GM12878 (cell line): ENCODE data around the gene NFATC1. TPM values are rescaled to one million over a fixed set of nuclear protein-coding genes. Genes with fewer than 3 reads are reported as not detected.

ENCODE experiments used
- ATAC-seq: fragments of 200-7000 bp; cut with Tn5 transposase; 3 replicates; pipeline ENCODE4 v1.9.1; 2020; ENCODE audit warnings: mild to moderate bottlenecking, moderate library complexity
- BruUV-seq: library from RNA; stranded (reverse); fragments of 400-500 nt; replicated peaks from 2 replicates; lab custom pipeline; 2021; lab: Mats Ljungman, UMichigan
- CTCF ChIA-PET: fragments of 300-600 bp; sonication (Branson Sonifier 250); formaldehyde crosslinking; extraction: SDS; loops from one replicate; lab custom pipeline; 2021; ENCODE audit warnings: inconsistent platforms; lab: Yijun Ruan, JAX
- POLR2A ChIA-PET: fragments of 350-600 bp; formaldehyde crosslinking; extraction: SDS; loops from one replicate; lab custom pipeline; 2021; ENCODE audit warnings: inconsistent platforms; lab: Charles Lee
- RAD21 ChIA-PET: fragments of 300-600 bp; sonication (Branson Sonifier 250); formaldehyde crosslinking; loops from one replicate; lab custom pipeline; 2023; ENCODE audit warnings: antibody characterized with exemption; ENCODE audit not compliant: unreplicated experiment; lab: Charles Lee
- SMC1A ChIA-PET: fragments of 300-600 bp; sonication (Branson Sonifier 250); formaldehyde crosslinking; loops from one replicate; lab custom pipeline; 2023; ENCODE audit not compliant: unreplicated experiment, uncharacterized antibody; lab: Charles Lee
- DNase-seq: peaks from one replicate; pipeline ENCODE4 v3.0.0-alpha.2; 2011; ENCODE audit warnings: low read depth, low spot score
- FAIRE-seq: peaks from 3 replicates; lab custom pipeline; 2011; peaks lifted over from hg19 to GRCh38; lab: Jason Lieb, UNC
- H2AFZ ChIP-seq: 2 replicates; pipeline ENCODE4 v1.6.0; 2011; ENCODE audit warnings: low read depth, low read length, control low read depth; ENCODE audit not compliant: control insufficient read depth
- H3K27ac ChIP-seq: 2 replicates; pipeline ENCODE4 v1.5.1; 2011; ENCODE audit warnings: control low read depth; ENCODE audit not compliant: control insufficient read depth, insufficient read depth
- H3K27me3 ChIP-seq, 2 experiments: replicated peaks in 1 of 2; 2 replicates each; pipeline versions ENCODE4 v1.6.0 to v1.6.1; 2011; ENCODE audit warnings: low read length in 1 of 2; ENCODE audit not compliant: control insufficient read depth in 2 of 2, insufficient read depth in 2 of 2
- H3K36me3 ChIP-seq, 2 experiments: 2 replicates each; pipeline ENCODE4 v1.5.1; 2011; ENCODE audit warnings: low read length in 1 of 2; ENCODE audit not compliant: control insufficient read depth in 2 of 2, insufficient read depth in 2 of 2
- H3K4me1 ChIP-seq: 2 replicates; pipeline ENCODE4 v1.6.1; 2011; ENCODE audit warnings: mild to moderate bottlenecking, low read length, moderate library complexity, mixed read lengths; ENCODE audit not compliant: control insufficient read depth, insufficient read depth
- H3K4me2 ChIP-seq: 2 replicates; pipeline ENCODE4 v1.6.0; 2011; ENCODE audit warnings: control low read depth; ENCODE audit not compliant: control insufficient read depth, insufficient read depth
- H3K4me3 ChIP-seq: fragments of 200-600 bp; sonication (generic); 2 replicates; pipeline ENCODE4 v1.5.1; 2016
- H3K79me2 ChIP-seq: 2 replicates; pipeline ENCODE4 v1.6.0; 2011; ENCODE audit warnings: low read length; ENCODE audit not compliant: control insufficient read depth, insufficient read depth
- H3K9ac ChIP-seq: 2 replicates; pipeline ENCODE4 v1.8.0; 2011; ENCODE audit warnings: low read length, control low read depth, mixed read lengths; ENCODE audit not compliant: control insufficient read depth, insufficient read depth
- H3K9me3 ChIP-seq: replicated peaks from 3 replicates; pipeline ENCODE4 v1.5.1; 2011; ENCODE audit warnings: mild to moderate bottlenecking, low read length; ENCODE audit not compliant: control insufficient read depth, insufficient read depth
- H4K20me1 ChIP-seq: 2 replicates; pipeline ENCODE4 v1.6.0; 2011; ENCODE audit not compliant: control insufficient read depth, insufficient read depth
- CHD4 ChIP-seq: fragments of 200-600 bp; sonication (generic); IDR thresholded peaks from 2 replicates; pipeline ENCODE4 v1.6.1; 2016; ENCODE audit warnings: mild to moderate bottlenecking
- DPF2 ChIP-seq: fragments of 450-650 bp; IDR thresholded peaks from 2 replicates; pipeline ENCODE4 v1.6.1; 2017; ENCODE audit warnings: mild to moderate bottlenecking
- EGR1 ChIP-seq, 2 experiments: IDR thresholded peaks; 1 replicate in 1 of 2; 2 replicates in 1 of 2; pipeline ENCODE4 v1.6.1; 2011 to 2012; ENCODE audit warnings: low read depth in 2 of 2, low read length in 2 of 2, borderline replicate concordance in 1 of 2, mild to moderate bottlenecking in 1 of 2, moderate library complexity in 1 of 2
- JUNB ChIP-seq: IDR thresholded peaks from 2 replicates; pipeline ENCODE4 v1.6.1; 2016; ENCODE audit warnings: antibody characterized with exemption, mild to moderate bottlenecking
- MEF2A ChIP-seq: IDR thresholded peaks from 2 replicates; pipeline ENCODE4 v1.6.1; 2011; ENCODE audit warnings: low read depth, mild to moderate bottlenecking, low read length, moderate library complexity; ENCODE audit not compliant: insufficient read depth
- MTA2 ChIP-seq: fragments of 450-650 bp; IDR thresholded peaks from 2 replicates; pipeline ENCODE4 v1.6.1; 2016; ENCODE audit warnings: low read depth, mild to moderate bottlenecking, moderate library complexity
- MTA3 ChIP-seq: IDR thresholded peaks from 2 replicates; pipeline ENCODE4 v1.6.1; 2012; ENCODE audit warnings: low read length, inconsistent platforms, borderline replicate concordance
- POU2F2 ChIP-seq: IDR thresholded peaks from 3 replicates; pipeline ENCODE4 v1.6.1; 2011; ENCODE audit warnings: low read depth, mild to moderate bottlenecking, low read length, borderline replicate concordance
- RCOR1 ChIP-seq: conservative IDR thresholded peaks from 2 replicates; pipeline ENCODE4 v1.6.1; 2012; ENCODE audit warnings: low read depth, low read length, improper control_type of control experiment
- RELA ChIP-seq: fragments of 450-650 bp; IDR thresholded peaks from 2 replicates; pipeline ENCODE4 v1.8.0; 2014; ENCODE audit warnings: borderline replicate concordance; ENCODE audit not compliant: partially characterized antibody
- SPI1 ChIP-seq: IDR thresholded peaks from 2 replicates; pipeline ENCODE4 v1.6.1; 2011; ENCODE audit warnings: low read depth, mild to moderate bottlenecking, low read length, moderate library complexity, borderline replicate concordance; ENCODE audit not compliant: insufficient read depth
- TARDBP ChIP-seq: IDR thresholded peaks from 2 replicates; pipeline ENCODE4 v1.6.1; 2016; ENCODE audit warnings: borderline replicate concordance
- TBL1XR1 ChIP-seq: IDR thresholded peaks from 2 replicates; pipeline ENCODE4 v1.6.1; 2012; ENCODE audit warnings: low read depth, low read length, improper control_type of control experiment
- YBX1 ChIP-seq: fragments of 450-650 bp; IDR thresholded peaks from 2 replicates; pipeline ENCODE4 v1.6.1; 2016; ENCODE audit warnings: antibody characterized with exemption
- ZSCAN29 ChIP-seq: fragments of 450-650 bp; IDR thresholded peaks from 2 replicates; pipeline ENCODE4 v1.6.1; 2017; ENCODE audit warnings: mild to moderate bottlenecking, moderate library complexity
- whole genome bisulfite sequencing: methylation state at CpG from one replicate; pipeline ENCODE4 v1.1.6; 2016; ENCODE audit warnings: low lambda C conversion rate; ENCODE audit not compliant: insufficient replicate concordance, insufficient coverage; ENCODE audit errors: missing lambda C conversion rate; 5-methylcytosine and 5-hydroxymethylcytosine counted together
- in situ Hi-C: fragments of 300-500 bp; cut with MboI; formaldehyde crosslinking; loops from 9 replicates; pipeline ENCODE4 v1.14.3; 2018; ENCODE audit warnings: mixed read lengths
- intact Hi-C: fragments of 100-400 bp; cut with micrococcal nuclease; formaldehyde crosslinking; loops from one replicate; pipeline ENCODE4 v1.14.2; 2022; ENCODE audit not compliant: unreplicated experiment
- polyA plus RNA-seq, 11 experiments: library from polyadenylated mRNA; depleted of rRNA in 4 of 11; unstranded in 6 of 11; stranded (reverse) in 5 of 11; fragments of >200 nt; fragmentation: Nextera tagmentation in 4 of 11; fragmentation: Illumina TruSeq in 1 of 11; extraction: Ambion mirVana in 4 of 11; extraction: Trizol in 1 of 11; gene quantifications; 1 replicate in 1 of 11; 2 replicates in 10 of 11; pipeline versions ENCODE4 v1.2.1 to v1.2.3, GENCODE V29; 2011 to 2016; ENCODE audit warnings: inconsistent platforms in 2 of 11, missing spikeins in 2 of 11, low read depth in 1 of 11
- total RNA-seq, 4 experiments: library from RNA; depleted of rRNA in 3 of 4; stranded (reverse); fragments of >200 nt in 3 of 4; fragmentation: Illumina TruSeq in 1 of 4; extraction: Trizol in 1 of 4; gene quantifications; 2 replicates each; pipeline versions ENCODE4 v1.2.1 to v1.2.3, GENCODE V29; 2013 to 2021
- TF ChIP-seq, protein P1 (sequence below): fragments of 450-650 bp; IDR thresholded peaks from 2 replicates; pipeline ENCODE4 v1.6.1; 2016; ENCODE audit warnings: mild to moderate bottlenecking
- TF ChIP-seq, protein P2 (sequence below): fragments of 450-650 bp; IDR thresholded peaks from 2 replicates; pipeline ENCODE4 v1.6.1; 2017; ENCODE audit warnings: borderline replicate concordance
- TF ChIP-seq, protein P3 (sequence below): fragments of 450-650 bp; IDR thresholded peaks from 2 replicates; pipeline ENCODE4 v1.6.1; 2017; ENCODE audit warnings: mild to moderate bottlenecking
- TF ChIP-seq, protein P4 (sequence below): IDR thresholded peaks from 2 replicates; pipeline ENCODE4 v1.6.1; 2012; ENCODE audit warnings: low read depth, low read length, improper control_type of control experiment

The NFATC1 gene
- total and polyA plus RNA-seq, 10 of the 15 experiments (the other 5 are each of a cell fraction or from before 2014, with no cell fraction given): 0.84 to 20.8 (median 5.1) TPM

DNA sequence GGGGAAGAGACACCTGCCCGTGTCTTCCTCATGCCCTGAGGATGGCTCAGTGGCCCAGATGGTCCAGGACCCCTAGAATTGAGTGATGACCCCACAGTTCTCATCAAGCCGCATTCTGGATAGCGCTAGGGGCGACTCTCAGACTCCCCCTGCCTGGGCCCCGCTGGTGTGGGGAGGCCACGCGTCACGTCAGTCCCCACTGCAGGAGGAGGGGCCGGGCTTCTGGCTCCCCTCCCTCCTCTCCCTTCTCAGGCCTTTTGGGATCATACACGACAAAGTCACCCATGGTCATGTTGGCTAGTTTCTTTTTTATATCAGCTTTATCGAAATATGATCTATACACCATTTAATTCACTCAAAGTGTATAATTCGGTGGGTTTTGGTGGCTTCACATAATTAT, 61.5 kb downstream of the NFATC1 start:
- H4K20me1 ChIP-seq: no peaks in the 10 kb centered on the region
- H3K9ac ChIP-seq: no peak overlapping the region
- ChIA-PET POLR2A (no interaction called here), RAD21 (no interaction called here), SMC1A (no interaction called here), CTCF (no interaction called here)
- H3K4me1 ChIP-seq: peaks cover 22% of the 10 kb centered on the region
- H3K27ac ChIP-seq: no peak overlapping the region
- H3K4me2 ChIP-seq: no peak overlapping the region
- no peaks in the 10 kb centered on the region for H3K9me3 ChIP-seq
- H3K4me3 ChIP-seq: no peak overlapping the region
- no peak for ATAC-seq
- H3K27me3 ChIP-seq: no peaks in the 10 kb centered on the region
- intact Hi-C loops: no loop called here
- peaks cover 0 to 4% of the 10 kb centered on the region in 2 experiments; a peak in 2 of 4 replicates for H3K36me3 ChIP-seq
- no peak for DNase-seq
- in situ Hi-C loops: no loop called here
- 99% methylated on average over 12 of the region's 12 CpGs for WGBS
- no peak for TF ChIP-seq POU2F2
- TF ChIP-seq, protein P1, sequence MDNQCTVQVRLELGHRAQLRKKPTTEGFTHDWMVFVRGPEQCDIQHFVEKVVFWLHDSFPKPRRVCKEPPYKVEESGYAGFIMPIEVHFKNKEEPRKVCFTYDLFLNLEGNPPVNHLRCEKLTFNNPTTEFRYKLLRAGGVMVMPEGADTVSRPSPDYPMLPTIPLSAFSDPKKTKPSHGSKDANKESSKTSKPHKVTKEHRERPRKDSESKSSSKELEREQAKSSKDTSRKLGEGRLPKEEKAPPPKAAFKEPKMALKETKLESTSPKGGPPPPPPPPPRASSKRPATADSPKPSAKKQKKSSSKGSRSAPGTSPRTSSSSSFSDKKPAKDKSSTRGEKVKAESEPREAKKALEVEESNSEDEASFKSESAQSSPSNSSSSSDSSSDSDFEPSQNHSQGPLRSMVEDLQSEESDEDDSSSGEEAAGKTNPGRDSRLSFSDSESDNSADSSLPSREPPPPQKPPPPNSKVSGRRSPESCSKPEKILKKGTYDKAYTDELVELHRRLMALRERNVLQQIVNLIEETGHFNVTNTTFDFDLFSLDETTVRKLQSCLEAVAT: no peak
- TF ChIP-seq ZSCAN29: no peak
- no peak for TF ChIP-seq MTA3
- TF ChIP-seq RELA: no peak
- no peak for TF ChIP-seq TARDBP
- TF ChIP-seq, protein P2, sequence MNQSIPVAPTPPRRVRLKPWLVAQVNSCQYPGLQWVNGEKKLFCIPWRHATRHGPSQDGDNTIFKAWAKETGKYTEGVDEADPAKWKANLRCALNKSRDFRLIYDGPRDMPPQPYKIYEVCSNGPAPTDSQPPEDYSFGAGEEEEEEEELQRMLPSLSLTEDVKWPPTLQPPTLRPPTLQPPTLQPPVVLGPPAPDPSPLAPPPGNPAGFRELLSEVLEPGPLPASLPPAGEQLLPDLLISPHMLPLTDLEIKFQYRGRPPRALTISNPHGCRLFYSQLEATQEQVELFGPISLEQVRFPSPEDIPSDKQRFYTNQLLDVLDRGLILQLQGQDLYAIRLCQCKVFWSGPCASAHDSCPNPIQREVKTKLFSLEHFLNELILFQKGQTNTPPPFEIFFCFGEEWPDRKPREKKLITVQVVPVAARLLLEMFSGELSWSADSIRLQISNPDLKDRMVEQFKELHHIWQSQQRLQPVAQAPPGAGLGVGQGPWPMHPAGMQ: no peak
- no peak for TF ChIP-seq JUNB
- no peak for TF ChIP-seq DPF2
- TF ChIP-seq, protein P3, sequence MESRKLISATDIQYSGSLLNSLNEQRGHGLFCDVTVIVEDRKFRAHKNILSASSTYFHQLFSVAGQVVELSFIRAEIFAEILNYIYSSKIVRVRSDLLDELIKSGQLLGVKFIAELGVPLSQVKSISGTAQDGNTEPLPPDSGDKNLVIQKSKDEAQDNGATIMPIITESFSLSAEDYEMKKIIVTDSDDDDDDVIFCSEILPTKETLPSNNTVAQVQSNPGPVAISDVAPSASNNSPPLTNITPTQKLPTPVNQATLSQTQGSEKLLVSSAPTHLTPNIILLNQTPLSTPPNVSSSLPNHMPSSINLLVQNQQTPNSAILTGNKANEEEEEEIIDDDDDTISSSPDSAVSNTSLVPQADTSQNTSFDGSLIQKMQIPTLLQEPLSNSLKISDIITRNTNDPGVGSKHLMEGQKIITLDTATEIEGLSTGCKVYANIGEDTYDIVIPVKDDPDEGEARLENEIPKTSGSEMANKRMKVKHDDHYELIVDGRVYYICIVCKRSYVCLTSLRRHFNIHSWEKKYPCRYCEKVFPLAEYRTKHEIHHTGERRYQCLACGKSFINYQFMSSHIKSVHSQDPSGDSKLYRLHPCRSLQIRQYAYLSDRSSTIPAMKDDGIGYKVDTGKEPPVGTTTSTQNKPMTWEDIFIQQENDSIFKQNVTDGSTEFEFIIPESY: no peak
- TF ChIP-seq, protein P4, sequence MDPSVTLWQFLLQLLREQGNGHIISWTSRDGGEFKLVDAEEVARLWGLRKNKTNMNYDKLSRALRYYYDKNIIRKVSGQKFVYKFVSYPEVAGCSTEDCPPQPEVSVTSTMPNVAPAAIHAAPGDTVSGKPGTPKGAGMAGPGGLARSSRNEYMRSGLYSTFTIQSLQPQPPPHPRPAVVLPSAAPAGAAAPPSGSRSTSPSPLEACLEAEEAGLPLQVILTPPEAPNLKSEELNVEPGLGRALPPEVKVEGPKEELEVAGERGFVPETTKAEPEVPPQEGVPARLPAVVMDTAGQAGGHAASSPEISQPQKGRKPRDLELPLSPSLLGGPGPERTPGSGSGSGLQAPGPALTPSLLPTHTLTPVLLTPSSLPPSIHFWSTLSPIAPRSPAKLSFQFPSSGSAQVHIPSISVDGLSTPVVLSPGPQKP: no peak
- no peak for TF ChIP-seq MTA2
- TF ChIP-seq SPI1: no peak
- no peak for TF ChIP-seq MEF2A
- TF ChIP-seq CHD4: no peak
- no peak for TF ChIP-seq EGR1 (IDR thresholded peaks at IDR 0.05; ENCODE audit: borderline replicate concordance in 1 of 2, low read depth in 2 of 2, low read length in 2 of 2)
- TF ChIP-seq TBL1XR1: no peak
- no peak for TF ChIP-seq RCOR1
- no peak for TF ChIP-seq YBX1
- no TSS peak for BruUV-seq
- FAIRE-seq: no peak
- no peak overlapping the region for H2AFZ ChIP-seq
- H3K79me2 ChIP-seq: no peaks in the 10 kb centered on the region
